HG03354 (cell line): ENCODE data around the gene PI16.

Experiments
- ATAC-seq: cut with Tn5 transposase; IDR thresholded peaks from one replicate; pipeline ENCODE4 v1.9.1; 2021; ENCODE audit warnings: mild to moderate bottlenecking; ENCODE audit not compliant: unreplicated experiment, poor library complexity, severe bottlenecking

The PI16 gene

DNA sequence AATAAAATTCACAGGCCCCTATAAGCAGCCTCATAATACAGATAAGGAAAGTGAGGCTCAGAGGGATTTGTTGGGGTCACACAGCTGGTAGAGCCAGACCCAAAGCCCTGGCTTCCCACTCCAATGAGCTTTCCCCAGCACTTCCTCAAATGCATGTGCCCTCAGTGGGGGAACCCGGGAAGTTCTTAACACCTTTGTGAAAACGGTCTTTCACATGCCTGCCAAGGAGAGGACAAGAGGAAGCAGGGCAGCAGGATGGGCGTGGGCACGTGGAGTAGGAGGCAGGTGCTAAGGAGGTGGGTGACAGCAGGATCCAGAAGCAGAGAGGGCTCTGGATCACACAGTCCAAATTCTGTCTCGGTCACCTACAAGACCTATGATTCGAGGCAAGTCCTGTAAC is 598 bp downstream of the PI16 start:
- no peak for ATAC-seq

GRCh38 chr6:36955671-36956445 is 1.3 kb downstream of the PI16 start:
- ATAC-seq = no peak

- no peak for ATAC-seq
Observed at GRCh38 chr6:36956446-36956820, 1.9 kb downstream of the PI16 start.

DNA sequence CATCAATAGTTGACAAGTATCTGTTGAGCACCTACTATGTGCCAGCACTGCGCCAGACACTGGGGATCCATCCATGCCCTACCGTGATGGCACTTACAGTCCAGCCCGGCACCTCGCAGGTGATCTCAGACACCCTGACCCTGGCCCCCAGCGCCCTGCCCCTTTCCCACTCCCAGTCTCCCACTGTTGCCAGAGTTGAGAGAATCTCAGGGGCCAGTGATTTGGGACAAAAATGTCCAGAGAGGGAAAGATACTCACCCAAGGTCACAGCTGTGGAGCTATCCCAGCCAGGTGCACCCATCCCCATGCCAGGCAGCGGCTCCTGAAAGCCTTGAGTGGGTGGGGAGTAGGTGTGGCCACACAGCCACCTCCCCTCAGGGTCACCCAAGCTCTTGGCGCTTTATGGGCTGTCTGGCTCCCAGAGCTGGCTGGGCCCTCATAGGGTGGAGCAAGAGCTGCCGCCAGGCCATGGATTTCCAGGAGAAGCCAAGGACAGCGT is 3.3 kb downstream of the PI16 start:
- no peak for ATAC-seq

DNA sequence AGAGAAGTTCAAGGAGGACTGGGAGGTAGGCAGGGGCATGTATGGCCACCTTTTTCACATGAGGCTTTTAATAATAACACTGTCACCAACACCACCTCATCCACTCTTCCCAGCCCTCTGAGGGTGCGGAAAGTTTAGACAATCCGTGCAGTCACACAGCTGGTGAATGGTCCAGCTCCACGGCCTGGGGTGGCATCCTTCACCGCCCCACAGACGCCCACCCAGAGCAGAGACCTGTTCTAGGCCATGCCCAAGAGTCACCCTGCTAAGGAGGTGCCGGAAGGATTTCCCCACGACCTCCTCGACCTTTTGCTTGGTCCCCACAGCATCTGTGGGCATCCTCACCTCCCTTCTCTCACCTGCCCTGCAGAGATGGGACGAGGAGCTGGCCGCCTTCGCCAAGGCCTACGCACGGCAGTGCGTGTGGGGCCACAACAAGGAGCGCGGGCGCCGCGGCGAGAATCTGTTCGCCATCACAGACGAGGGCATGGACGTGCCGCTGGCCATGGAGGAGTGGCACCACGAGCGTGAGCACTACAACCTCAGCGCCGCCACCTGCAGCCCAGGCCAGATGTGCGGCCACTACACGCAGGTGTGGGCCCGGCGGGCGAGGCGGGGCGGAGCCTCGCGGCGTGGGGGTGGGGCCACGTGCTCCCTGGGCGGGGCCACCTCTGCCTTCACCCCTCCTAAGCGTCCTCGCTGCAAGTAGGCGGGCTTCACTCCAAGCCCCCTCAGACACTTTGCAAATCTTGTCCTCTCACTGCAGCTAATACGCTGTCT is 4.4 kb downstream of the PI16 start:
- ATAC-seq = no peak

- ATAC-seq = no peak
Observed at GRCh38 chr6:36959555-36960250, 5.2 kb downstream of the PI16 start.

GRCh38 chr6:36961441-36962435 is 7.2 kb downstream of the PI16 start:
- no peak for ATAC-seq

GRCh38 chr6:36962874-36963273 is 8.3 kb downstream of the PI16 start:
- peak; percentile 51 for ATAC-seq

DNA sequence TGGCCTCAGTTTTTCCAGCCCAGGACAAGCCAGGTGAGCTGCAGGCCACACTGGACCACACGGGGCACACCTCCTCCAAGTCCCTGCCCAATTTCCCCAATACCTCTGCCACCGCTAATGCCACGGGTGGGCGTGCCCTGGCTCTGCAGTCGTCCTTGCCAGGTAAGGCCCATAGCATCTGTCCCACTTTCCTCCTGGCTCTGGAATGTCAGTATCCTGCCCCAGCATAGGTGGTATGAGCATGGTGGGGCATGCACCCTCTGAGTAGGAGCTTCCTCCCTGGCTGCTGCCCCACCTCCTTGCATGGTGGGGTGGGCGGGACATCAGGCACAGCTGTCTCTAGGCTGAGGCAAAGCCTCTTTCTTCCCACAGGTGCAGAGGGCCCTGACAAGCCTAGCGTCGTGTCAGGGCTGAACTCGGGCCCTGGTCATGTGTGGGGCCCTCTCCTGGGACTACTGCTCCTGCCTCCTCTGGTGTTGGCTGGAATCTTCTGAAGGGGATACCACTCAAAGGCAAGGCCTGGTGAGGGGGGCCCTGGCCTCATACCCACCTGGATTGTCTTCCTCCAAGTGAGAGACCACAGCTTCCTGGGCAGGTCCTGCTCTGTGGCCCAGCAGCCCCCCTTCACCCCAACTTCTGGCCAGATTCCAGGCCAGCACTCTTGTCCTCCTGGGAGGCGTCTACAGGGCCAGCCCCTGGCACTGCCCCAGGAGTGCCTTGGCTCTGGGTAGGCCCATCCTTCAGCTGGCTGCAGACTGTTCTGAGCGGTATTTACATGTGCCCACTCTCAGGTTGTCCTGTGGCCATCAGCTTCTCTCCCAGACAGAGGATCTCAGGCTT is 9.1 kb downstream of the PI16 start:
- ATAC-seq = peak; percentile 59

DNA sequence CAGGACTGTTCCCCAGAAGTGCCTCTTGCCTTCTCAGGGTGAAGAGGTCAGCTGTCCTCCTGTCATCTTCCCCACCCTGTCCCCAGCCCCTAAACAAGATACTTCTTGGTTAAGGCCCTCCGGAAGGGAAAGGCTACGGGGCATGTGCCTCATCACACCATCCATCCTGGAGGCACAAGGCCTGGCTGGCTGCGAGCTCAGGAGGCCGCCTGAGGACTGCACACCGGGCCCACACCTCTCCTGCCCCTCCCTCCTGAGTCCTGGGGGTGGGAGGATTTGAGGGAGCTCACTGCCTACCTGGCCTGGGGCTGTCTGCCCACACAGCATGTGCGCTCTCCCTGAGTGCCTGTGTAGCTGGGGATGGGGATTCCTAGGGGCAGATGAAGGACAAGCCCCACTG is 9.8 kb downstream of the PI16 start:
- ATAC-seq = no peak

GRCh38 chr6:36964908-36965307 is 10.4 kb downstream of the PI16 start:
- no peak for ATAC-seq

- no peak for ATAC-seq
Observed at GRCh38 chr6:36967301-36967700, 12.8 kb downstream of the PI16 start.

DNA sequence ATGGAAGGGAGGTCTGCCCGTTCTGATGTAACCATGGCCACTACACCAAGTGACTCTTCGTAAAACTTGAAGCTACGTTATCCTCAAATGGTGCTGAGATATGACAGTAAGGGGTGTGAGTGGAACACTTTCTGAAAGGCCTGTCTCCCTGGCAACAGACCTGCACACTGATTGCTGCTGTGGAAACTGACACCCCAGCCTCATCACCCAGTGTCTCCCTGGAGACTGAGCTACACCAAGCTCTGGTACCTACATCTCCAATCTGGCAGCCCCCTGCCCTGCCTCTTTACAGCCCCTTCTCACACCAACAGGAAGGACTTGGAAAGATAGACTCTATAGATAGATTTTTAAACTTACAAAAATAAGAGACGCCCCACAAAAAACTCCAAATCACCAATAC is 13.2 kb downstream of the PI16 start:
- ATAC-seq = no peak

GRCh38 chr6:36968266-36968977 is 13.9 kb downstream of the PI16 start:
- no peak for ATAC-seq

- ATAC-seq = no peak
Observed at GRCh38 chr6:36969240-36969691, 14.7 kb downstream of the PI16 start.

DNA sequence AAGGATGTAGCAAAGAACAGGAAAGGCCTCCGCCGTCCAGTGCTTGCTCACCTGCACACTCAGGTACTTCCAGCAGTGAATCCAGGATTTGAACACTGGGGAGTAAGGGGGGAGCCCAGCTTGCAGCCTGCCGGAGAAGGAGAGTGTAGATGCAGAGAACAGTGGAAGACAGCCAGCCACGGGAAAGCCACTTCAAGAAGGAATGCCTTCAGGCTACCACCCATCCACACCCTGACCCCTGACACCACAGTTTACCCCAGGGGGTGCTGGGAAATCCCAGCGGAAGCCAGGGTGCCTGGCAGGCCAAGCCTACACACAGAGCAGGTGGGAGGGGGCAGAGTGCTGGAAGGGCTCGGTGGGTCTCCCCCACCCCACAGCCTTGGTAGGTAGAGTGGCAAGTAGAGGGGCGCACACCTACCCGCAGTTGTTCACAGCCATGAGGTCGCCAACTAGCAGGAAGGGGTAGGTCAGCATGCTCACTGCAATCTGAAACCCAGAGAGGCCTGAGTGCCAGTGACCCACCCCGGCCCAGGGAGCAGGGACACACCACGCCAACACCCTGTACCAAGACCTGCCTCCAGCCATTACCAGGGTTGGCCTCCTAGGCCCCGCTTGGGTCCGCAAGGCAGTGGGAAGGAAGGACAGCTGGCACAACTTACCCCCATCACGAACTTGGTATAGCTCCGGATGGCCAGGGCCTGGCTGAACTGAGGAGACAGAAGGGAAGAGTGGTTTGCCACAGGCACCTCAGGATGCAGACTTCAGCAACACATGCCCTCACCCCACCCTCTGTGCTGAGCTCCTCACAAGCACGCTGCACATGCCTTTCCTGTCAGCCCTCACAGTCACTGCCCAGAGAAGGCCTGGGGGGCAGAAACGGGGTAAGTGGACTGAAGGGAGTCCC is 15.7 kb downstream of the PI16 start:
- no peak for ATAC-seq
